ENCODE data around the gene DAB1. TPM values are rescaled to one million over a fixed set of nuclear protein-coding genes. Genes with fewer than 3 reads are reported as not detected.
"Not testable (repeated sequence)": the region's sequence is repeated elsewhere in the genome, so short reads cannot be mapped to it uniquely, and the experiment has no call there.

The DAB1 gene
- polyA plus RNA-seq, 1 donor from 2014 or later: 11.4 TPM

GRCh38 chr1:57222801-57223200, 201.1 kb downstream of the DAB1 start:
- TF ChIP-seq, protein P1, sequence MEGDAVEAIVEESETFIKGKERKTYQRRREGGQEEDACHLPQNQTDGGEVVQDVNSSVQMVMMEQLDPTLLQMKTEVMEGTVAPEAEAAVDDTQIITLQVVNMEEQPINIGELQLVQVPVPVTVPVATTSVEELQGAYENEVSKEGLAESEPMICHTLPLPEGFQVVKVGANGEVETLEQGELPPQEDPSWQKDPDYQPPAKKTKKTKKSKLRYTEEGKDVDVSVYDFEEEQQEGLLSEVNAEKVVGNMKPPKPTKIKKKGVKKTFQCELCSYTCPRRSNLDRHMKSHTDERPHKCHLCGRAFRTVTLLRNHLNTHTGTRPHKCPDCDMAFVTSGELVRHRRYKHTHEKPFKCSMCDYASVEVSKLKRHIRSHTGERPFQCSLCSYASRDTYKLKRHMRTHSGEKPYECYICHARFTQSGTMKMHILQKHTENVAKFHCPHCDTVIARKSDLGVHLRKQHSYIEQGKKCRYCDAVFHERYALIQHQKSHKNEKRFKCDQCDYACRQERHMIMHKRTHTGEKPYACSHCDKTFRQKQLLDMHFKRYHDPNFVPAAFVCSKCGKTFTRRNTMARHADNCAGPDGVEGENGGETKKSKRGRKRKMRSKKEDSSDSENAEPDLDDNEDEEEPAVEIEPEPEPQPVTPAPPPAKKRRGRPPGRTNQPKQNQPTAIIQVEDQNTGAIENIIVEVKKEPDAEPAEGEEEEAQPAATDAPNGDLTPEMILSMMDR (IDR thresholded peaks at IDR 0.05; ENCODE audit: poor library complexity, severe bottlenecking): no peak
- TF ChIP-seq TAF1 (IDR thresholded peaks at IDR 0.05; ENCODE audit: low read depth) (no peak), POLR2AphosphoS5 (IDR thresholded peaks at IDR 0.05) (no peak), MXI1 (conservative IDR thresholded peaks at IDR 0.05; ENCODE audit: poor library complexity, severe bottlenecking) (no peak), SMC3 (conservative IDR thresholded peaks at IDR 0.05; ENCODE audit: poor library complexity) (no peak)
- TF ChIP-seq, protein P2, sequence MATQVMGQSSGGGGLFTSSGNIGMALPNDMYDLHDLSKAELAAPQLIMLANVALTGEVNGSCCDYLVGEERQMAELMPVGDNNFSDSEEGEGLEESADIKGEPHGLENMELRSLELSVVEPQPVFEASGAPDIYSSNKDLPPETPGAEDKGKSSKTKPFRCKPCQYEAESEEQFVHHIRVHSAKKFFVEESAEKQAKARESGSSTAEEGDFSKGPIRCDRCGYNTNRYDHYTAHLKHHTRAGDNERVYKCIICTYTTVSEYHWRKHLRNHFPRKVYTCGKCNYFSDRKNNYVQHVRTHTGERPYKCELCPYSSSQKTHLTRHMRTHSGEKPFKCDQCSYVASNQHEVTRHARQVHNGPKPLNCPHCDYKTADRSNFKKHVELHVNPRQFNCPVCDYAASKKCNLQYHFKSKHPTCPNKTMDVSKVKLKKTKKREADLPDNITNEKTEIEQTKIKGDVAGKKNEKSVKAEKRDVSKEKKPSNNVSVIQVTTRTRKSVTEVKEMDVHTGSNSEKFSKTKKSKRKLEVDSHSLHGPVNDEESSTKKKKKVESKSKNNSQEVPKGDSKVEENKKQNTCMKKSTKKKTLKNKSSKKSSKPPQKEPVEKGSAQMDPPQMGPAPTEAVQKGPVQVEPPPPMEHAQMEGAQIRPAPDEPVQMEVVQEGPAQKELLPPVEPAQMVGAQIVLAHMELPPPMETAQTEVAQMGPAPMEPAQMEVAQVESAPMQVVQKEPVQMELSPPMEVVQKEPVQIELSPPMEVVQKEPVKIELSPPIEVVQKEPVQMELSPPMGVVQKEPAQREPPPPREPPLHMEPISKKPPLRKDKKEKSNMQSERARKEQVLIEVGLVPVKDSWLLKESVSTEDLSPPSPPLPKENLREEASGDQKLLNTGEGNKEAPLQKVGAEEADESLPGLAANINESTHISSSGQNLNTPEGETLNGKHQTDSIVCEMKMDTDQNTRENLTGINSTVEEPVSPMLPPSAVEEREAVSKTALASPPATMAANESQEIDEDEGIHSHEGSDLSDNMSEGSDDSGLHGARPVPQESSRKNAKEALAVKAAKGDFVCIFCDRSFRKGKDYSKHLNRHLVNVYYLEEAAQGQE (IDR thresholded peaks at IDR 0.05; ENCODE audit: borderline replicate concordance): no peak
- Histone ChIP-seq H3K4me2 (ENCODE audit: low read length) (no peak overlapping the region), H3K9ac (ENCODE audit: low read length) (no peak overlapping the region), H3F3A (ENCODE audit: insufficient read depth, low read length, poor library complexity, severe bottlenecking) (no peaks in the 10 kb centered on the region), H3K9me3 (ENCODE audit: low read length) (no peaks in the 10 kb centered on the region), H4K20me1 (ENCODE audit: insufficient read depth) (no peaks in the 10 kb centered on the region), H2AFZ (ENCODE audit: low read depth, low read length) (no peak overlapping the region), H3K4me3 (ENCODE audit: low read length) (no peak overlapping the region), H3K27me3 (ENCODE audit: insufficient read depth, low read depth, low read length) (no peaks in the 10 kb centered on the region), H3K27ac (ENCODE audit: low read length) (no peak overlapping the region), H3K36me3 (ENCODE audit: insufficient read depth, low read length) (no peaks in the 10 kb centered on the region), H3K9me2 (ENCODE audit: insufficient read depth, low read length) (no peaks in the 10 kb centered on the region), H3K79me2 (replicated peaks; ENCODE audit: insufficient read depth, low read length) (no peaks in the 10 kb centered on the region)

GRCh38 chr1:57222307-57222706, 201.6 kb downstream of the DAB1 start:
- Histone ChIP-seq H3K36me3 (ENCODE audit: insufficient read depth, low read length) (no peaks in the 10 kb centered on the region), H2AFZ (ENCODE audit: low read depth, low read length) (no peak overlapping the region), H3K9me3 (ENCODE audit: low read length) (no peaks in the 10 kb centered on the region), H3K9me2 (ENCODE audit: insufficient read depth, low read length) (no peaks in the 10 kb centered on the region), H3F3A (ENCODE audit: insufficient read depth, low read length, poor library complexity, severe bottlenecking) (no peaks in the 10 kb centered on the region), H3K4me2 (ENCODE audit: low read length) (no peak overlapping the region), H3K27me3 (ENCODE audit: insufficient read depth, low read depth, low read length) (no peaks in the 10 kb centered on the region), H3K27ac (ENCODE audit: low read length) (no peak overlapping the region), H3K79me2 (replicated peaks; ENCODE audit: insufficient read depth, low read length) (no peaks in the 10 kb centered on the region), H4K20me1 (ENCODE audit: insufficient read depth) (no peaks in the 10 kb centered on the region), H3K4me3 (ENCODE audit: low read length) (no peak overlapping the region), H3K9ac (ENCODE audit: low read length) (no peak overlapping the region)
- TF ChIP-seq POLR2AphosphoS5 (IDR thresholded peaks at IDR 0.05) (no peak), EP300 (conservative IDR thresholded peaks at IDR 0.05; ENCODE audit: poor library complexity, severe bottlenecking) (no peak), MXI1 (conservative IDR thresholded peaks at IDR 0.05; ENCODE audit: poor library complexity, severe bottlenecking) (no peak), EZH2 (IDR thresholded peaks at IDR 0.05; ENCODE audit: borderline replicate concordance, insufficient read depth, low read length, poor library complexity, severe bottlenecking) (no peak), TAF1 (IDR thresholded peaks at IDR 0.05; ENCODE audit: low read depth) (no peak), RAD21 (conservative IDR thresholded peaks at IDR 0.05) (no peak), SMC3 (conservative IDR thresholded peaks at IDR 0.05; ENCODE audit: poor library complexity) (no peak)
- TF ChIP-seq, protein P2 (IDR thresholded peaks at IDR 0.05; ENCODE audit: borderline replicate concordance): no peak
- TF ChIP-seq, protein P1 (IDR thresholded peaks at IDR 0.05; ENCODE audit: poor library complexity, severe bottlenecking): no peak

DNA sequence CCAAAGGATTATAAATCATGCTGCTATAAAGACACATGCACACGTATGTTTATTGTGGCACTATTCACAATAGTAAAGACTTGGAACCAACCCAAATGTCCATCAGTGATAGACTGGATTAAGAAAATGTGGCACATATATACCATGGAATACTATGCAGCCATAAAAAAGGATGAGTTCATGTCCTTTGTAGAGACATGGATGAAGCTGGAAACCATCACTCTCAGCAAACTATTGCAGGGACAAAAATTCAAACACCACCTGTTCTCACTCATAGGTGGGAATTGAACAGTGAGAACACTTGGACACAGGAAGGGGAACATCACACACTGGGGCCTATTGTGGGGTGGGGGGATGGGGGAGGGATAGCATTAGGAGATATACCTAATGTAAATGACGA, 203.0 kb downstream of the DAB1 start:
- not testable (repeated sequence) for H3K27me3 ChIP-seq (ENCODE audit: insufficient read depth, low read depth, low read length); H2AFZ ChIP-seq (ENCODE audit: low read depth, low read length); H4K20me1 ChIP-seq (ENCODE audit: insufficient read depth); H3K9me2 ChIP-seq (ENCODE audit: insufficient read depth, low read length); H3K27ac ChIP-seq (ENCODE audit: low read length); H3K4me3 ChIP-seq (ENCODE audit: low read length); H3K9ac ChIP-seq (ENCODE audit: low read length); H3K79me2 ChIP-seq (replicated peaks; ENCODE audit: insufficient read depth, low read length); H3F3A ChIP-seq (ENCODE audit: insufficient read depth, low read length, poor library complexity, severe bottlenecking); H3K4me2 ChIP-seq (ENCODE audit: low read length); H3K36me3 ChIP-seq (ENCODE audit: insufficient read depth, low read length); H3K9me3 ChIP-seq (ENCODE audit: low read length)

Measured in neural cell (in vitro differentiated cells).